ENCODE data around the gene ZBTB5.

The ZBTB5 gene

GRCh38 chr9:37422289-37423104, 42.8 kb downstream of the ZBTB5 start, which contains the start of gene GRHPR:
TSS of gene GRHPR (plus strand) at chr9:37422696. CDS start at chr9:37422751, 55 bp downstream.
- peak; percentile 74 for DNase-seq

GRCh38 chr9:37421914-37422288, 43.3 kb downstream of the ZBTB5 start:
- no peak for DNase-seq

- no peak for DNase-seq
Observed at GRCh38 chr9:37420271-37421215, 44.7 kb downstream of the ZBTB5 start.

GRCh38 chr9:37419204-37419603, 46.0 kb downstream of the ZBTB5 start:
- no peak for DNase-seq

DNA sequence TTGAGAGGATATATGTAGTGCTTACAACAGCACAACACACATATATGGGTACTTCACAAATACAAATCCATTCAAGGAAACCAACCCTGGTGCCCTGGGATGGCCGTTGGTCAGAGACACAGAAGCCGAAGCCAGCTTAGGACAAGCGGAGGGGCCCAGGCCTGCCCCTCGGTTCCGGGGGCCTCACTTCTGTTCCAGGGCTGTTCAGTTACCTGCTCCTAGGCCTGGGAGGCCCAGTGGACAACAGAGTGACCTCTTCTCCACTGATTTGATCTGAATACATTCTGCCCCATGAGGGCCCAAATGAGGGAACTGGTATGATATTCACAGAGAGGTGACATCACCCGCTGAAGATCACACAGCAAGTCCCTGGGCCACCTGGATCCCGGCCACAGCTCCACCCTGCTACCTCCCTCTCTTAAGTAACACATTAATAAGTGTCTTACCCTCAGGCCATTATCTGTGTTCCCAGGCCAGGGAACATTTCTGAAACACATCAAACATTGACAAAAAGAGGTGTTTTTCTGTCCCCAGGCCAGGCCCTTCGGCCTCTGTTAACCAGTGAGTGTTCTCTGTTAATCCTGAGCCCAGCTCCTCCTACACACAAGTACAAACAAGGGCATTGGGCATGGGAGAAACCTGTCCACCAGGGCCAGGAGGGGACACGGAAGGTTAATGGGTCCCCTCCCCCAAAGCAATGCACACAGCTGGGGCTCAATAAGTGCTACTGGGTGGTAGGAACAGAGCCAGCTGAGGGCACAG, 47.2 kb downstream of the ZBTB5 start:
- no peak for DNase-seq

DNA sequence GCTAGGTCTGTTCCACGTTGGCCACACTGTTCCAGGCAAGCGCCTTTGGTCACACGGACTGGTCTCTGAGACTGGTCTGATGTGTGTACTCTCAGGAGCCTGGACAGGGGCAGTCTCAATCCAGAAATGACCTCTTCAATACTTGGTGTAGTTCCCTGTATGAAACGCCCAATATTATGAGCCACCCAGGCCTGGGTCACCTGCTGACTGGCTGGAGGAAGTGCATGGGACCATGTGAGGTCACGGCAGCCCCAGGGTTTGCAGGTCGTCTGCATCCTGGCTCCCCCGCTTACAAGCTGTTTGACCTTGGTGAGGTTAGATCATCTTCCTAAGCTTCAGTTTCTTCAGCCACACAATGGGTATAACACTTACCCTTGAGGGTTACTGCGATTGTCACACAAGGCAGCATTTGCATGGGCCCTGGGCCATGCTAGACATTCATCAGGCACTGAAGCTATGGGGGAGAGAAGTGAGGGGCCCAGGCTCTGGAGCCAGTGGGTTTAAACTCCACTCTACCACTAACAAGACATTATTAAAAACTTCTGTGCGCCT, 47.9 kb downstream of the ZBTB5 start:
- DNase-seq = no peak

DNA sequence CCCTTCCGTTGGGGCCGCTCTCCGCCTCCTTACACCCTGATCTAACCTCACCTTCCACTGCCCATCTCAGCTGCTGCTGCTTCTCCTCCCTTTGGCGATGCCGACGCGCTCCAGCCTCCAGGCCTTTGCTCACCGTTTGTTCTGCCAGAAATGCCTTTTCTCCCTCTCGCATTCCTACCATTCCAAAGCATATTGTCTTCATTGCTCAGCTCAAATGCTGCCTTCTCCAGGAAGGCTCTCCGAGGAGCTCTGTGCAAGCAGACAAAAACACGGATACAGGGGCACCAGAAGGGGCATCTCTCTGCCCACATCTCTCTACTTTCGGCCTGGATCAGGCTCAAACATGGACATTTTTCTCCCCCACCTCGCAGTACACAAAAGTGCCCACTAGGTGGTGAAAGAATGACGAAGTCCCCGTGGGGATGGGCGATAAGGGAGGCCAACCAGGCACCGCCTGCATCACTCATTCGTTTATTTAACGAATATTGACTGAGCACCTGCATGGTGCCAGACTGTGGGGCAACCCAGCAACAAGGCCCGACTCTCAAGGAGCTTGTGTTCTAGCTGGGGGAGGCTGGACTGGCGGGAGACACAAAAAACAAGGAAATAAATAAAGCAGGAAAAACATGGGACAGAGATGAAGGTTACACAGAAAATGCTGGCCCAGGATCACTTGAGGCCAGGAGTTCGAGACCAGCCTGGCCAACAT, 50.1 kb downstream of the ZBTB5 start:
- no peak for DNase-seq

DNA sequence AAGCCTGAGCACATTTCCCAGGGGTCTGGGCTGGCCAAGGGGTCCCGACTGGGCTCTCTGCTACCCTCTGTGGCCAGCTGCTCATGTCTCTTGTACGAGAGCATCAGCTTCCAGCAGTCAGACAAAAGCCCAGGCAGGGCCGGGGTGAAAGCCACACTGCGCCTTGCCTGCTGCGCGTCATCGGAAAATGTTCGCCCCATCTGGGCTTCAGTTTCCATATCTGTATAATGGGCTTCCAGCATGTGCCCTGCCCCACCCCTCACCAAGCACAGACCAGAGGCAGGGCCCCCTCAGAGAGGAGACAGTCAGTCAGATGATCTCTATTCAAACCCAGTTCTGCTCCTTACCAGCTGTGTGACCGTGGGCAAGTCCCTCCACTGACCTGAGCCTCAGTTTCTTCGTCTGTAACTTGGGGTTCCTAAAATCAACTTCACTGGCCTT, 50.7 kb downstream of the ZBTB5 start:
- DNase-seq = no peak

GRCh38 chr9:37413311-37413710, 51.9 kb downstream of the ZBTB5 start:
- no peak for DNase-seq

- no peak for DNase-seq
Observed at GRCh38 chr9:37412431-37413151, 52.7 kb downstream of the ZBTB5 start.

GRCh38 chr9:37410969-37411785, 54.1 kb downstream of the ZBTB5 start:
- DNase-seq = no peak

DNA sequence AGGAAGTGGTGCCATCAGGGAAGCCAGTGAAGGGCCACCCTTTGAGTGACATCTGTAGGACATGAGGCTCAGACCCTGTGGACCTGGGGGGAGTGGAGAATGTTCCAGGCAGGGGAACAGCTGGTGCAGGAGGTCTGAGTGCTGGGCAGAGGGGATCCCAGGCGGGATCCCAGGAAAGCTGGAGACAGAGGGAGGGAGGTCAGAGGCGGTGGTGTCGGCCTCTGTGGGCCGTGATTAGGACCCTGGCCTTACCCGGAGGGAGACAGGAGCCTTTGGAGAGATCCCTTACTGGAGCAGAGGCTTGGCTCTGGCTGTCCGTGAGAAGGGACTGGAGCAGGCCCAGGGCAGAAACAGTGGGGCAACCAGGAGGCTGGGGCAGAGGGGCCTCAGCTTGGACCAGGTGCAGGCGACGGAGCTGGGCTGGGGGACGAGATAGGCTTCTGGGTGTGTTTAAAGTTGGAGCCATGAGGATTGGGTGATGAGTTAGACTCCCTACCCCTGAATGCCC, 54.8 kb downstream of the ZBTB5 start:
- DNase-seq = no peak

- DNase-seq = no peak
Observed at GRCh38 chr9:37408933-37409710, 56.1 kb downstream of the ZBTB5 start.

DNA sequence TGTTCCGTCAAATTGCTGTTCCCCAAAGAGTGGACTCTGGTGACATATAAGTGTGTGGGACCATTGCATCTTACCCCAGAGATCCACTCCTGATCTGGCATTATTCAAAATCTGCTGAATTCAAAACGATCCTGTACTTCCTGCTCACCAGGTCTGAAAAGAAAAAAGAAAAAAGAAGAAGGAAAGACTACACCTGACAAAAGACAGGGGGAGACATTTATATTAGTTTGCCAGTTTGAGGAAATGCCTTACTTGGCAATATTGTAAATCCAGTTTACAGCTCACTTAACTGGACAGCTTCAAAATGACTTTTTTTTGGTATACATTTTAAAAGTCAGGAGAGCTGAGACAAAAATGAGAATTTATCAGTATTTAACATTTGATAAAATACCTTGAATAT, 57.8 kb downstream of the ZBTB5 start:
- DNase-seq = no peak

DNA sequence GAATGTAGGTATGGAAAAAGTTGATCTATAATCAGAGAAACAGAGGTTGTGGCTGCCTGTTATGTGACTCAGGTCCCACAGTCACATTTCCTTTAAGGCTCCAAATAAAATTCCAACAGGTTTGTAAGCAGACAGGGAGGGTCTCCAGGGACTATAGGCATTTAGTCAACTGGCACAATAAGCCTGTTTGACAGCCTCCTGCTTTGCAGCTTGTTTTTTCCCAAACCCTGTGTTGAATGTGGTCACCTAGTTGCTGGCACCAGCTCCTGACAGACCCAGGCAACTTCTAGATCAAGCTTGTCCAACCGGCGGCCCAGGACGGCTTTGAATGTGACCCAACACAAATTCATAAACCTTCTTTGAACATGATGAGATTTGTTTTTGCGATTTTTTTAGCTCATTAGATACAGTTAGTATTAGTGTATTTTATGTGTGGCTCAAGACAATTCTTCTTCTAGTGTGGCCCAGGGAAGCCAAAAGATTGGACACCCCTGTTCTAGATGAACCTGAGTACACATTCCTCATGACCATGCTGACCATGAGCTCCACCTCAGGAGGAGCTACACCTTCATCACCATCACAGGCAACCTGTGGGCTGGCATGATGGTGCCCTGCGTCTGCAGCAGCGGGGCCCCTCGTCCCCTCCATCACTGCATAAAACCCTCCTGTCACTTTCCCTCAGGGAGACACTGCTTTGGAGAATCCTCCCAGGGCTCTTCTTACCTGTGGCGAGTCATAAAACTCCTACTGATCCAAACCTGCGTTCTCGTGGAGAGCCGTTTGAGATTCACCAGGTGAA, 58.4 kb downstream of the ZBTB5 start:
- DNase-seq = no peak

DNA sequence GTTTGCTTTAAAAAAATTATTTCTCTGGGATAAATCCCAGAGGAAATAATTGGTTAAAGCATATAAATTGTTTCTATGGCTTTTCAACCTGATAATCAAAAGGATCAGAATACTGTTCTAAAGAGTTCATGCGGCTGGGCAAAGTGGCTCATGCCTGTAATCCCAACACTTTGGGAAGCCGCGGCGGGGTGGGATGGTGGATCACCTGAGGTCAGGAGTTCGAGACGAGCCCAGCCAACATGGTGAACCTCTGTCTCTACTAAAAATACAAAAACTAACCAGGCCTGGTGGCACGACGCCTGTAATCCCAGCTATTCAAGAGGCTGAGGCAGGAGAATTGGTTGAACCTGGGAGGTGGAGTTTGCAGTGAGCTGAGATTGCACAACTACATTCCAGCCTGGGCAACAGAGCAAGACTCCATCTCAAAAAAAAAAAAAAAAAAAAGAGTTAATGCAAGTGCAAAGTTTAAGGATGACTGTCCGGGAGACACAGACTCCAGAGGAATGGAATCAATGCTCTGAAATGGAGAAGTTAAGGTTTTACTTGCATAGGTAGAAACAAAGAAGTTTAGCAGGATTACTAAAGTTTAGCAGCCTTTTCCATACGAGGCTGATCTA, 59.4 kb downstream of the ZBTB5 start:
- no peak for DNase-seq

- DNase-seq = no peak
Observed at GRCh38 chr9:37405350-37405749, 59.9 kb downstream of the ZBTB5 start.

DNA sequence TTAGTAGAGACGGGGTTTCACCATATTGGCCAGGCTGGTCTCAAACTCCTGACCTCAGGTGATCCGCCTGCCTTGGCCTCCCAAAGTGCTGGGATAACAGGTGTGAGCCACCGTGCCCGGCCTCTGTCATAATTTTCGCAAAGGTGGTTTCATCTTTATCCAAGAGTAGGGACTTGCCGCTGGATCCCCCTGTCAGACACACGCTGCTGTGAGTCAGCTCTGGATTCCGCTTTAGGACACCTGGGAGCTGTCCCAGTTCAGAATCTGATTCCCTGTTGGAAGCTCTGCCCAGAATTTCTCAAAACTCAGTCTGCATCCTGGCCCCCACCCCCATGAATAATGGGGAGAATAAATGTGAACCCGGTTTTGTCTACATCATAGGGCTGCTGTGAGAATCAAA, 60.7 kb downstream of the ZBTB5 start:
- no peak for DNase-seq
